Stimulated activated CD8-positive, alpha-beta memory T cell treated with anti-CD3 and anti-CD28 coated beads, Interleukin-15, amount 100 ng/mL, for 1 hour (primary cell): ENCODE data around the gene MPDZ.
"Not testable (repeated sequence)": the region's sequence is repeated elsewhere in the genome, so short reads cannot be mapped to it uniquely, and the experiment has no call there.

Source experiments
- DNase-seq: peaks from one replicate; pipeline ENCODE4 v3.0.0-alpha.2; 2020; ENCODE audit warnings: low read depth

The MPDZ gene

DNA sequence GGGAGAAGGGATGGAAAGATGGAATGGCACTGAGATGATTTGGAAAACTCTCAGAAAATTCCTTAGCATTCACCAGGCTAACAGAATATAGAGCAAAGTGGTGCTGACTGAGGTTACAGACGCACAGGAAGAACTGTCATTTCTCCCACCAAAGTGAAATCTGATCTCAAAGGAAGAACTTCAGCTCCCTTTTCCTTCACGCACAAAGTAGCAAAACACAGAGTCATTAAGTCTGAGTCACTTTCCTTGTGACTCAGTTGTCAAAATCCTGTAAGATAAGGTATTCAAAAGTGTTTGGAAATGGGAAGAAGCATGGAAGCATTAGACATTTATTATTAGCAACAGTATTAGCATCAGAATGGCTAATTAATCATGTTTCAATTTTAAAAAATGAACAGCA, 11.7 kb downstream of the MPDZ start:
- no peak for DNase-seq

DNA sequence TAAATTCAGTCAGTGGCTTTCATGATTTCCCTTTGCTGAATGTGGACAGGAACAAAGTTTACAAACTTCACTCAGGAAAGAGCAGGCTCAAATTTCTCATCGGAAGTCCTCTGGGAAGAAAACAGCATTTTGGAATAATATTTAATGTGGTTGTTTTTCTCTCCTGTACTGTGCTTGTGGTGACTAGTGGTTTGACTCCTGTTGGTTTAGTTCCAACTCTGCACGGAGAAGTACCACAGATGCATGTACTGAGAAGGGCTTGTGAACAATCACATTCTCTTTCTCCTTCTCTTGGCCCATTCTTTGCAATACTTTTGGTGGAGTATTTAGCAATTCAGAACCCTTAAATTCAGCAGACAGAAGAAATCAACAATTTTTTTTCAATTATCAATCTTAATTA, 13.3 kb downstream of the MPDZ start:
- DNase-seq: no peak

DNA sequence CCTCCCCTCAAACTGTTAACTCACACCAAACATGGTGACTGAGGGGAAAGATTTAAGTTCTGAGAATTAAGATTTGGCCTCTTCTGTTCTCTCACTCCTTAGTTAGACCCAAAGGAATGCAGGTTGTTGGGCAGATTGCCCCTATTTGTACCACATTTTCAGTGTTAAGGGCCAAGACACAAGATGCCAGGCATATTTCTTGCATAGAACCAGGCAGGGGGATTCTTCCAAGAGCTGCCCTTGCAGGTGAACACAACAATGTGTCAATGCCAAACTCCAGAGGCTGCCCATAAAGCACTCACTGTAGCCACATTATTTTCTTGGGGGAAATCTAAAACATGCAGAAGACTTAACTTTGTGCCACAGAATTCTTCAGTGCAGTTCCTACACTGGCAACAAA, 14.7 kb downstream of the MPDZ start:
- DNase-seq: no peak

DNA sequence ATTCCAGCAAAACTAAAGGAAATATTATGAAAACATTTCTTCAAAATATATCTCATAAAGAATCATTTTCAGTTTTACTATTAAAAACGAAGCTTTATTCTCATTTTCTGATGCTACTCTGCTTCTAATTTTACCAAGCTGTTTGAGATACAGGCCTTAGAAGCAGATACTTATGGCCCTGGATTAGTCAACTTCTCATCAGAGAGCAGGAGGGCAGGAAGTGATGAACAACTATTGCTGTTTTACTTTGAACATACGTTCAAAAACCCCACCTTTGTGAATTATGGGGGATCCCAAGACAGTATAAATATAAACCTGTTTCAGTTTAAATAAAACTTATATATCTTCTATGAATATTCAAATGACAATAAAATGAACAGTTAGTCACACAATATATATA, 16.0 kb downstream of the MPDZ start:
- no peak for DNase-seq

DNA sequence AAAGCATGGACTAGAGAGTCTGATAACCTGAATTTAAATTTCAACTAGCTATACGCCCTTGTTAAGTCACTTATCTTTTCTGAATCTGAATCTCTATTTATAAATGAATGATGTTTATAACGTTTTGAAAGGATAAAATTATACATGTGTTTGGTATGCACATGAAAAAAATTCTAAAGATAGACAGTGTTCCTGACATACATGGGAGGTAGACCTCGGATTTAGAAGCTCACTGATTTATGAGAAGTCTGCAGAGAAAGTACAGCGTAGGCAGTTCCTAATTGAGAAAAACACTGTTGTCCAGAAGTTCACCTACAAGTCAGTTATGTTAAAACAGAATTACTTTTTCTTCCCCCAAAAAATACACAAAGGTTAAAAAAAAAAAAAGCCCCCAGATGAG, 26.6 kb downstream of the MPDZ start:
- no peak for DNase-seq

DNA sequence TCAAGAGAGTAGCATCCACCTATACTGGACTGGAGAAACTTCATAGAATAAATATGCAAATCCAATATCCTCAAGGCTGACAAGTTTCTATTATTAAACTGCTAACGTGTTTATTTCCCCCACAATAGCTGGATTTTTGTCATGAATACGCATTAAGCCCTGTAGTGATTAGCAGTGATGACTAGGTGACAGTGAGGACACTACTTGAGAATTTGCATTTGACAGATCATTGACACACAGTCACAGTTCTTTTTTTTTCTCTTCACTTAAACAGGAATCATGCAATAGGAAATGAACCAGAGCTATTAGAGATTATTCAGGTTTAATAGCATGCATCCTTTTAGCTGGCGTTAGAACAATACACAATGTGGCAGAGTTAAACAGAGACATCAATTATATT, 35.3 kb downstream of the MPDZ start:
- no peak for DNase-seq

DNA sequence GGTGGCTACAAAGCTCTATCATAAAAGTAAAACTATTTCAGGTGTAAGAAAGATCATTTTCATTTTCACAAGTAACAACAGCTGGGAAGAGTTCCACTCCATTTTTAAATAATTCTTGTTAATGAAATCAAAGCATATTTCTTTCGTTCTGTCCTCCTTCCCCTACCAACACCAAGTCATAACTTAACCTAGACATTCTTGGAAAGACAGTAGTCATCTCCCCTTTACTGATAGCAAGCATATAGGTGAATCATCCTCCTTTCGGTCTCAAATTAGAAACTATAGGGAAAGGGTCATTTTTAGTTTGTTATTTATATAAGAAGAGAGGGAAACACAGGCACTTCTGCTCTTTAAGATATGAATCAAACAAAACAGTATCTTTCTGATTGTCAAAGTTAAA, 38.2 kb downstream of the MPDZ start:
- no peak for DNase-seq

DNA sequence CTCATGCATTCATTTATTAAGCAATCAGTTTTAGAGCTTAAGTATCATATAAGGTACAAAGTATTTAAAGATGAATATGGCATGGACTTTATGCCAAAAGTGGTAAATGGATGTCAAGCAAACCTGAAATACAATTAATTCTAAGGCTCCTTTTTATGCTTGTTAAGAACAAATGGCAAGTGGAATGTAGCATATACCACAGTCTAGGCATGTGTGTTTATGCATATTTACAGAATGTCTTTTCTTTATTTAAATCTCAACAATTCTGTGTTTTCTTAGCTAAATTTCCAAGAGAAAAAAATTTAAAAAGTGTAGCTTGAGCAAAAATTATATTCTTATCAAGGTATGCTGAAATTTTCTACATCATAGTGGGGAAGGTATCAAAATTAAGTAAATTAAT, 39.8 kb downstream of the MPDZ start:
- no peak for DNase-seq

DNA sequence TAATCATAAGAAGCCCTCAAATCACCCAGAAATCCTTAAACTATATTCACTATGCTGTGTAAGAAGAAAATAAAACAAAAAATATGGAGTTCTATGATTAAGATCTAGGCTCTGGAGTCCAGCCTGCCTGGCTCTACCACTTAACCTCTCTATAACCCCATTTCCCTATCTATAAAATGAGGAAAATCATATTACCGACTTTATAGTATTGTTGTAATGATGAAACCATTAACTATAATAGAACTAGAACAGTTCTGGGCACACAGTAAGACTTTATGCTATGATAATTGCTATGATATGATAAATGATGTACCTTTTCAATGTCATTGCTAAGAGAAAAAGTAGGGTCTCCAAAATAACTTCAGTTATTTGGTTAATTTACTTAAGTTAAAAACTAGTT, 40.3 kb downstream of the MPDZ start:
- DNase-seq: no peak

DNA sequence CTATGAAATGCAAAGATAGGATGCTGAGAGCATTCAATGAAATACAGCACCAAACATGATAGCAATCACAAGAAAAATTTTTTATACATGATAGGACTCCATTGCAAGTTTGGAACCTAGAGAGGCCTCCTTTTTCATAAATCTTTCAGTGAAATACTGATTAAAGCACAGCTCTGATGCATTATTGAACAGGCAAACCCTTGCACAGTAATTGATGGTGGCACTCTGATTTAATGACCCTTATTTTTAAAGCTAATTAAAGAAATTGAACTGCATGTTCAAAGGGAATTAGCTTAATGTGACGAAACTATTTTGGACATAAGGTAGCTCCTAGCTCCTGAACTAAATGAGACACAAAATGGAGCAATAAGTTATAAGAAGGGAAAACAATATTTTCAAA, 44.6 kb downstream of the MPDZ start:
- no peak for DNase-seq

DNA sequence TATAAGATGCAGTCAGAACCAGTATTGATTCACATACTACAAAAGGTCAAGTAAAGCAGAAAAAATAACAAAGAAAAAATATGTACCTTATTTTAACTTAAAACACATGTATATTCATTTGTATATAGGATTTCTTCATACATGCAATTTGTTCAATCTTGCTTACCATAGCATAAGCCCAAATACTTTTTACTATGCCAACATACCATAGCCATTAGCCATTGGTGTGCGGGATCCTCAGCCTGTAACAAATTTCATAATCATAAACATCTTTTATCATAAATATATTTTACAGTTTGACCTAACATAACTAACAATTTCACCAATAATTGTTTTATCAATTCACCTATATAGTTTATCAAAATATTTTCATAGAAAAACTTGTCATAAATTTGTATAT, 51.1 kb downstream of the MPDZ start:
- DNase-seq: no peak

DNA sequence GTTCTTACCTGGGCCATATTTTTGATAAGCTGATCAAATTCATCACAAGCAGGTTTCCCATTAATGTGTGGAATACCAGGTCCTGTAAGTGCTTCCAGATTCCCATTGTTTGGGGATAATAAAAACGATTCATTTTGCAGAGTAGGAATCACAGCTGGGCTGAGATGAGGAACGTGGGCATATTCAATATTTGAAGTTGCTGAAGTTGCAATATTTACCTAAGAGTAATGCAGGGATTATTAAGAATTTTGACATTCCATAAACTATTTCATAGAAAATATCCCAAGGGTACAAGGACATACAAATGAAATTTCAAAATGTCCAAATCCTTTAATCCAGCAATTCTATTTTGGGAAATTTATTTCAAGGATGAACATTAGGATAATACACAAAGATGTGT, 55.1 kb downstream of the MPDZ start:
- DNase-seq: no peak

DNA sequence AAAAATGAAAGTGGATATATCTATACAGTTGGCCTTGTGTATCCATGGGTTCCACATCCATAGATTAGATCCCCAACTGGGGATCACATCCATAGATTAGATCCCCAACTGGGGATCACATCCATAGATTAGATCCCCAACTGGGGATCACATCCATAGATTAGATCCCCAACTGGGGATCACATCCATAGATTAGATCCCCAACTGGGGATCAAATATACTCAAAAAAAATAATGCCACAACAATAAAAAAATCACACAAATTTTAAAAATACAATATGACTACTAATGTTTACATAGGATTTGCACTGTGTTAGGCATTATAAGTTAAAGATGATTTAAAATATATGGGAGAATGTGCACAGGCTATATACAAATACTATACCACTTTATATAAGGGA, 56.8 kb downstream of the MPDZ start:
- DNase-seq: not testable (repeated sequence)

DNA sequence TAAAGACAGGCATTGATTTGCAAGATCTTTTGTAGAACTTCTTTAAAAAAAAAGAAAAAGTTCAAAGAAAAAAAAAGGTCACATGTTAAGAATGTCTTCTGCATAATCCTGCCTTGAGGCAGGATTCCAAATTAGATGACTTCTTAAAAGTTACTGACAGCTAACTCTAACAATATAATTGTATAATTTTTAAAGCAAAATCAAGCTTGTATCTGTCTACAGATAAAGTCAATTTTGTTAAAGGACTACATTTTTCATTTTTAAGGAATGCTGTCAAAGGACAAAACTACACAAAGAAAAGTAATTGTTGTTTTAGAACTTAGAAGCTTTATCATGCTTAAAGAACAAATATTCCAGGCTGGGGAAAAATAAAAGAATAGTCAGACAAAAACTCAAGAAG, 57.8 kb downstream of the MPDZ start:
- DNase-seq: no peak

DNA sequence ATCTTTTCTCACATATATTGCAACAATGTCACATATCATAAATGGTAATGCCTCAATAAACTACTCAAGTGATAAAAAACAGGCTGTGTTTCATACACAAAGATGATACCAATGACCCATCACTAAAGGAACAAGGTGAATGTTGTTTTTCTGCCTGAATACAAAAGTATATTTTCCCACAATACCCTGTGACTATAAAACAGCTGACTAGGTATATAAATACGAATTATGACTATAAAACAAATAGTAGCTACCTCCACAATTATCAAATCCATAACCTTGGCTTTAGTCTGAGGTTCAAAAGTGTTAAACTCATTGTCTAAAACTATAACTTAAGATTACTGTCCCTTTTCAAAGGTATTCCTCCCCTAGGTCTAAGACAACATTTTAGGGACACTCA, 58.7 kb downstream of the MPDZ start:
- no peak for DNase-seq

DNA sequence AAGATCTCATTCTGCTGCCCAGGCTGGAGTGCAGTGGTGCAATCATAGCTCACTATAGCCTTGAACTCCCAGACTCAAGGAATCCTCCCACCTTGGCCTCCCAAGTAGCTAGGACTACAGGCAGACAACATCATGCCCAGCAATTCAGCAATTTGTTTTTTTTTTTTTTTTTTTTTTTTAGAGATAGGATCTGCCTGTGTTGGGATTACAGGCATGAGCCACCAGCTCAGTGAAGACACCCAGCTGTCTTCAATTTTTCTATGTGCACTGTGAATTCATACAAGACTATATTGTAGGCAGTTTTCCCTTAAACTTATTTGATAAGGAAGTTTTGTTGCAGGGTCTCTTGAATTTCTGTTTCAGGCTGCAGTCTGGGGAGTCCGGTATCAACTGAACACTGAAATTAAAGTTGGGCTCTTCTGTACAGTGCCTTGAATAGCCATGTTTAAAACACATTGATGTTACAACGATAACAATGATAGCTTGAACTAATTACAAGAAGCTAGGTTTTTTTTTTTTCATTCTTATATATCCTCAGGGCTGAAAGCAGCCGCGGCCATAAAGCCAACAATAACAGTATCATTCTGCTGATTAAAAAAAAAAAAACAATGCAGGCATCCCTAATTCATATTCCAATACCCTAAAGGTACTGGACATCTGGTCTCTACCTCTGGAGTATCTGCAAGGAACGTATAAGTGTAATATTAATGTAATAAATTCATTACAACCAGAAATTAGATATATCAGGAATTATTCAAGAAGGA, 63.5 kb downstream of the MPDZ start:
- DNase-seq: no peak

DNA sequence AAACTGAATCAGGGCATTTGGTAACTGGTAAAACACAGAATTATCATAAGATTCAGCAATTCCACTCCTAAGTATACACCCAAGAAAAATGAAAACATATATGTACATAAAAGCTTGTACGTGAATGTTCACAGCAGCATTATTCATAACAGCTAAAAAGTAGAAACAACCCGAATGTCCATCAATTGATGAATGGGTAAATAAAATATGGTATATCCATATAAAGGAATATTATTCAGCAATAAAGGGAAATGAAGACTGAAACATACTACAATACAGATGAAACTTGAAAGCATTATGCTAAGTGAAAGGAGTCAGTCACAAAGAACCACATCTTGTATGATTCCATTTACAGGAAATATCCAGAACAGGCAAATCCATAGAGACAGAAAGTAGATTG, 65.5 kb downstream of the MPDZ start:
- DNase-seq: no peak

DNA sequence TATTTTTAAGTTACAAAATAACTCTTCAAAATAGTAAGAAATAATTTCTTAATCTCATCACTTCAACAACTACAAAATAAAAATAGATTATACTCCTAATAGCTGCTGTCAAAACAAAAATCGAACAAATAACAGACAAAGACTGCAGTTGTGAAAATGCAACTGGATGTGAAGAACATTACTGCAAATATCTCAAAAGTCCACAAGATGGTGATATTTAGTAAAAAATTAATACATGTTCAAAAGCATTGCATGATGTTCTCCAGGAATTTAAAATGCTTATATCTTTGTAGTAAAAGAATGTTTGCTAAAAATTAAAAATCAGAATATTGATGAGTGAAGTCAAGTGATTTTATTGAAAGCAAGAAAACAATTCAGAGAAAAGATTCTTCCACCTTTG, 66.2 kb downstream of the MPDZ start:
- no peak for DNase-seq

DNA sequence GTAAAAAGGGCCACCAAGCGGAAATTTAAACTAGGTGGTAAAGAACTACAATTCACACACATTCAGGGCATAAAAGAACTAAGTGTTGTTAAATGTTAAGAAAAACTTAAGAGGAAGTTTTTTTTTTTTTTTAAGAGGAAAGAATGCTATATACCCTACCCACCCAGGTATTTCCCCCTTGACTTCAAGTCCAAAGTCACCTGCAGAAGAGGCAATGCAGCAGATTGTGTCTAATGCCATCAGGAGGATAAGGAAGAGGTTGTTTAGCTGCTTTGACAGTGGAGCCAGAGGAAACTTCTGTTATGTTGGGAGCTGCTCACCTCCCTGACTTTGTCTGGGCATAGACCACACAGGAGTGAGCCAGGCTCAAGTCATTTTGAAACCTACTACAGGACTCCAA, 69.2 kb downstream of the MPDZ start:
- no peak for DNase-seq

DNA sequence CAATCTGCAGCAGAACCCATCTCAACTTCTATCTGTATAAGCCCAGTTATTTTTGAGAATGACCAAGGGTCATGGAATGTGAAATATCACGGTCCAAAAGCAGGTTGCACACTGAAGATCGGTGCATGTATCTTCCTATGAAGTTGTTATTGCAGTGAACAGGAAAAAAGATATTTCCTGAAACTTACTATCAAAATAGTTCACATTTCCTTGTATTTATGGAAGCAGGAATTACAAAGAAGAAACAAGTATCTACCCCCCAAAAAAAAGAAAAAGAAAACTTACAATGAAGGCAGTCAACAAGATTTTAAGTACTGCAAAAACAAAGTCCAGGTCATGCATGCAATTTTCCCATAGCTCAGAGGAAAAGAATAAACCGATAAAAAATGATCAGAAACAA, 70.0 kb downstream of the MPDZ start:
- no peak for DNase-seq

DNA sequence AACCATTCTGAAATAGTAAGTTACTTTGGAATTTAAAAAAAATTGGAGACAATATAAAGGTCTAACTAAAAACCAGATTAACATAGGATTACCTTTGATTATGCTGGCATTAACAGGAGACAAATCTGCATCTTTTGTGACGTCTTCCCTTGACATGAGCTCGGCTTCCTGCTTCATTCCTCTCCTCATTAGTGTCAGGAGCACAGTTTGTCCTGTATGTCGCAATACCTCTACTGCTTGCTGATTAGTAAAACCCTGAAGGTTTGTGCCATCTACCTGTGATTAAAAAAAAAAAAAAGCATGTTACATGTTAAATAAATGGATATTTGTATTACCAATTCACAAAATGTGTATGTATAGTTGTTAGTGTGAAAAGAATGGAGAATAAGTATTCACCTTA, 73.7 kb downstream of the MPDZ start:
- no peak for DNase-seq

DNA sequence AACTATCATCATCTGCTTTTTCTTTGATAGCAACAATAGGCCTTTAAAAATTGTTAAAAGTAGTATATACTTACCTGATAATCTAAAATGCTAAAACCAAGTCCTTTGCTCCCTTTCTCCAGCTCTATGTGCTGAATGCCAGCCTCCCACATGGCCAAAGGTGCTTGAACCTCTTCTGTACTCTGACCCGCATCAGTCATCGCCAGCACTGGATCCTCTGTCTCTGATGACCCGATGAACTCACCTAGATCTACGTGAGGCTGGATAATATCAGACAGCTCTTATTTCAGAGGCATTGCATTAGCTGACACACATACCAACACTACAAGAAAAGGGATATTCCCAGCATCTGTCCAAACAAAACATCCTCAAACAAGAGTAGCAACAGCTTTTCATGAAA, 89.5 kb downstream of the MPDZ start:
- DNase-seq: no peak

DNA sequence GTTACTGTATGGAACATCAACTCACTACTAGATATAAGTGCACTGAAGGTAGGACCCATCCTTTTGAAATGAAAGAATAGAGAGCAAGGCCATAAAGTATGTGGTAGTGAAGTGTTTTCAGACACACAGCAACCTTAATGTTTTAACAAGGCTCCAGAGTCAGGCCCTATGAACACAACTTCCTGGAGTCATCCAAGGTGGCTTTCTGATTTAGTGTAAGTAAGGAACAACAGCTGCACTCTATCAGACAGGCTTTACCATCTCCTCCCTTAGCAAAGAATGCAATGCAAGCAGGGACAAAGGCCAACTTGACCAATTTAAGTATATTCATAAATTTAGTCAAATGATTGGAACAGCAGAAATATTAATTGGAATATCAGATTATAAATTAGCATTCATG, 90.1 kb downstream of the MPDZ start:
- no peak for DNase-seq

DNA sequence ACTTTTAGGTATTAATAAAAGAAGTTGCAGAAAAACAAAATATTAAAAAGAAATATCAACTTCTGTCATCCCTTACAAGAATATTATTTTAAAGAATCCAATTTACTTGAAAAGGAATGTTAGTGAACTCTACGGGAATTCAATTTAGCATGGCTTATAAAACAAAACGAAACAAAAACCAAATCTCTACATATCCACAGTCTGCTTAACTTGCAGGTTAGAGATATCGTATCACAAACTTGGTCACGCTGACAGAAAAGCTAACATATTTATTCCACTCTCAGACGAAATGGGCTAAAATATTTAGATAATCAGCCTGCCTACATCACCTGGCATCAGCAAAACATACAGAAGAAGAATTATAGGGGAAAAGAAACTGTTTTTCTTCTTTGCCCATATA, 92.7 kb downstream of the MPDZ start:
- no peak for DNase-seq

DNA sequence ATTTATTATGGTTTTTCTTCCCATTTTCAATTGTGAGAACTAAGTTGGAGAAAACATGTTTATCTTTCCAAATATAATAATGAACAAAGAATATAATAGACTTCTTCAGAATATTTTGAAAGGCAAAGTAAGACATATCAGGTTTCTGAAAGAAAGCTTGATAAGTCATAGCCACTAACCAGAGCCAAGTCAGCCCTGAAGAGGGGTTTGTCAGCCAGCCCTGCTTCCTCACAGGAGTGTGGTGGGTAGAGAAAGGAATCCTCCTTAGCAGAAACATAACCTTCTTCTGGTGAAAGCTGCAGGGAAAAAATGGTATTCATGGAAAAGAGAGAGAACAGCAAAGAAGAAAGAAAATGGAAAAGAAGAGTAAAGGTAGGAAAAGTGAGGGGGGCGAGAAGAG, 93.4 kb downstream of the MPDZ start:
- DNase-seq: no peak
